HG02970 (cell line): ENCODE results near the gene NEURL3.

ENCODE experiments used
- ATAC-seq: cut with Tn5 transposase; IDR thresholded peaks from one replicate; pipeline ENCODE4 v1.9.1; 2021; ENCODE audit warnings: mild to moderate bottlenecking, moderate library complexity, moderate number of reproducible peaks; ENCODE audit not compliant: unreplicated experiment, low FRiP score

NEURL3 gene

GRCh38 chr2:96540136-96540535, 35.0 kb upstream of the NEURL3 start:
- no peak for ATAC-seq

GRCh38 chr2:96539215-96539920, 34.2 kb upstream of the NEURL3 start:
- no peak for ATAC-seq

GRCh38 chr2:96538487-96539214, 33.5 kb upstream of the NEURL3 start:
- no peak for ATAC-seq

GRCh38 chr2:96537734-96538486, 32.8 kb upstream of the NEURL3 start:
- ATAC-seq: no peak

GRCh38 chr2:96537066-96537733, 32.0 kb upstream of the NEURL3 start:
- ATAC-seq: peak; percentile 45

- ATAC-seq: peak; percentile 36
Measured at GRCh38 chr2:96536445-96537065, 31.4 kb upstream of the NEURL3 start, which contains the start of gene ARID5A. ARID5A (plus strand) TSS chr2:96536752; CDS start chr2:96536827, 75 bp downstream.

- no peak for ATAC-seq
Measured at GRCh38 chr2:96535331-96535730, 30.2 kb upstream of the NEURL3 start.

GRCh38 chr2:96534701-96535181, 29.6 kb upstream of the NEURL3 start:
- ATAC-seq: no peak

- ATAC-seq: no peak
Measured at GRCh38 chr2:96534141-96534540, 29.0 kb upstream of the NEURL3 start.

GRCh38 chr2:96533292-96534073, 28.3 kb upstream of the NEURL3 start:
- ATAC-seq: no peak

- ATAC-seq: no peak
Measured at GRCh38 chr2:96532641-96533291, 27.6 kb upstream of the NEURL3 start.

- ATAC-seq: no peak
Measured at GRCh38 chr2:96531872-96532505, 26.8 kb upstream of the NEURL3 start.

- ATAC-seq: no peak
Measured at GRCh38 chr2:96531366-96531765, 26.2 kb upstream of the NEURL3 start.

- ATAC-seq: no peak
Measured at GRCh38 chr2:96530474-96531357, 25.6 kb upstream of the NEURL3 start.

GRCh38 chr2:96530144-96530430, 24.9 kb upstream of the NEURL3 start:
- ATAC-seq: no peak

- ATAC-seq: no peak
Measured at GRCh38 chr2:96529376-96530143, 24.4 kb upstream of the NEURL3 start.
